Activated naive CD8-positive, alpha-beta T cell treated with anti-CD3 and anti-CD28 coated beads for 36 hours (primary cell): ENCODE data around the gene ARHGAP28. TPM values are rescaled to one million over a fixed set of nuclear protein-coding genes. Genes with fewer than 3 reads are reported as not detected.
"Not testable (repeated sequence)": the region's sequence is repeated elsewhere in the genome, so short reads cannot be mapped to it uniquely, and the experiment has no call there.

Experiments
- DNase-seq: peaks from one replicate; pipeline ENCODE4 v3.0.0; 2021
- H3K27ac Mint-ChIP-seq: one replicate; pipeline ENCODE4 v1.8.0; 2022; ENCODE audit warnings: mild to moderate bottlenecking, moderate library complexity, mixed read lengths
- H3K27me3 Mint-ChIP-seq: one replicate; pipeline ENCODE4 v1.8.0; 2022; ENCODE audit warnings: mild to moderate bottlenecking, mixed read lengths
- H3K36me3 Mint-ChIP-seq: one replicate; pipeline ENCODE4 v1.8.0; 2021; ENCODE audit warnings: mild to moderate bottlenecking, mixed read lengths
- H3K4me1 Mint-ChIP-seq: one replicate; pipeline ENCODE4 v1.8.0; 2021; ENCODE audit warnings: mixed read lengths
- H3K4me3 Mint-ChIP-seq: one replicate; pipeline ENCODE4 v1.8.0; 2022; ENCODE audit warnings: mild to moderate bottlenecking, moderate library complexity, mixed read lengths
- H3K9me3 Mint-ChIP-seq: one replicate; pipeline ENCODE4 v1.8.0; 2022; ENCODE audit warnings: mixed read lengths
- total RNA-seq, 2 experiments: library from RNA; stranded (reverse); gene quantifications; one replicate each; pipeline ENCODE4 v1.2.3, GENCODE V29; 2021

Gene ARHGAP28
- total RNA-seq, 2 experiments from 2014 or later = not detected

- Mint-ChIP-seq H3K36me3 (no peaks in the 10 kb centered on the region), H3K4me3 (no peak overlapping the region), H3K4me1 (no peaks in the 10 kb centered on the region), H3K27ac (no peak overlapping the region), H3K9me3 (no peaks in the 10 kb centered on the region), H3K27me3 (no peaks in the 10 kb centered on the region)
- no peak for DNase-seq
Observed at GRCh38 chr18:6777509-6777908, 48.0 kb downstream of the ARHGAP28 start.

GRCh38 chr18:6778459-6779247, 49.1 kb downstream of the ARHGAP28 start:
- no peak overlapping the region for H3K27ac Mint-ChIP-seq
- H3K9me3 Mint-ChIP-seq = no peaks in the 10 kb centered on the region

GRCh38 chr18:6781142-6781714, 51.7 kb downstream of the ARHGAP28 start:
- H3K27ac Mint-ChIP-seq = no peak overlapping the region
- H3K27me3 Mint-ChIP-seq = no peaks in the 10 kb centered on the region
- H3K4me3 Mint-ChIP-seq = no peak overlapping the region
- no peaks in the 10 kb centered on the region for H3K9me3 Mint-ChIP-seq
- no peaks in the 10 kb centered on the region for H3K4me1 Mint-ChIP-seq
- no peaks in the 10 kb centered on the region for H3K36me3 Mint-ChIP-seq
- no peak for DNase-seq

More at GRCh38 chr18:6778459-6779247, 49.1 kb downstream of the ARHGAP28 start:
- no peak for DNase-seq
- H3K4me3 Mint-ChIP-seq = no peak overlapping the region
- H3K36me3 Mint-ChIP-seq = no peaks in the 10 kb centered on the region
- no peaks in the 10 kb centered on the region for H3K4me1 Mint-ChIP-seq
- H3K27me3 Mint-ChIP-seq = no peaks in the 10 kb centered on the region

- H3K27me3 Mint-ChIP-seq = no peaks in the 10 kb centered on the region
- H3K4me1 Mint-ChIP-seq = no peaks in the 10 kb centered on the region
- no peaks in the 10 kb centered on the region for H3K36me3 Mint-ChIP-seq
- no peak for DNase-seq
- no peaks in the 10 kb centered on the region for H3K9me3 Mint-ChIP-seq
- H3K4me3 Mint-ChIP-seq = no peak overlapping the region
- H3K27ac Mint-ChIP-seq = no peak overlapping the region
Observed at GRCh38 chr18:6781796-6782195, 52.3 kb downstream of the ARHGAP28 start.

- Mint-ChIP-seq H3K27me3 (no peaks in the 10 kb centered on the region), H3K4me1 (no peaks in the 10 kb centered on the region), H3K36me3 (no peaks in the 10 kb centered on the region), H3K27ac (no peak overlapping the region), H3K9me3 (no peaks in the 10 kb centered on the region), H3K4me3 (no peak overlapping the region)
- DNase-seq = no peak
Observed at GRCh38 chr18:6782861-6783260, 53.3 kb downstream of the ARHGAP28 start.

- Mint-ChIP-seq H3K27ac (no peak overlapping the region), H3K36me3 (no peaks in the 10 kb centered on the region), H3K4me3 (no peak overlapping the region), H3K4me1 (no peaks in the 10 kb centered on the region), H3K9me3 (peaks cover 2% of the 10 kb centered on the region), H3K27me3 (no peaks in the 10 kb centered on the region)
- DNase-seq = no peak
Observed at GRCh38 chr18:6784046-6784445, 54.5 kb downstream of the ARHGAP28 start.

- Mint-ChIP-seq H3K4me3 (no peak overlapping the region), H3K36me3 (no peaks in the 10 kb centered on the region), H3K4me1 (no peaks in the 10 kb centered on the region), H3K27ac (no peak overlapping the region), H3K9me3 (peaks cover 2% of the 10 kb centered on the region), H3K27me3 (no peaks in the 10 kb centered on the region)
- DNase-seq = no peak
Observed at GRCh38 chr18:6785001-6785400, 55.5 kb downstream of the ARHGAP28 start.

DNA sequence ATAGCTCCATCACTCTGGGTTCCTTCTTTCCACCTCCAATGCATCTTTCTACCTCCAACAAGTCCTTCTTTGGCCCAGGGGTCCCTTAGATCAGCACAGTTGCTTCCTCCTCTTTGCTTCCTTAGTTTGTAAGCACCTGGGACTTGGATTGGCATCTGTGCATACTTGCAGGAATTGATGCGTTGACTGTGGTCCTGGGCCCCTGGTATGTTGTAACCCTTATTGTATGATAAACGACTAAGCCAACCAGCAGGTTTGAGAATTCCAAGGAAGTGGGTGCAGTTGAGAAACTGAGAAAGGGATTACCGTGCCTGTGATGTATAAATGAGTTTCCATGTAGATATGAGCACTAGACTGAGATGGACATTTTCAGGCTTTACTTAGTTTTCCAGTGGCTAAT, 55.9 kb downstream of the ARHGAP28 start:
- no peaks in the 10 kb centered on the region for H3K36me3 Mint-ChIP-seq
- H3K4me1 Mint-ChIP-seq = no peaks in the 10 kb centered on the region
- H3K4me3 Mint-ChIP-seq = no peak overlapping the region
- no peaks in the 10 kb centered on the region for H3K27me3 Mint-ChIP-seq
- peaks cover 2% of the 10 kb centered on the region for H3K9me3 Mint-ChIP-seq
- H3K27ac Mint-ChIP-seq = no peak overlapping the region
- no peak for DNase-seq

- Mint-ChIP-seq H3K27me3 (no peaks in the 10 kb centered on the region), H3K4me3 (no peak overlapping the region), H3K27ac (no peak overlapping the region), H3K36me3 (no peaks in the 10 kb centered on the region), H3K4me1 (no peaks in the 10 kb centered on the region), H3K9me3 (peaks cover 2% of the 10 kb centered on the region)
- DNase-seq = no peak
Observed at GRCh38 chr18:6792391-6792790, 62.9 kb downstream of the ARHGAP28 start.

DNA sequence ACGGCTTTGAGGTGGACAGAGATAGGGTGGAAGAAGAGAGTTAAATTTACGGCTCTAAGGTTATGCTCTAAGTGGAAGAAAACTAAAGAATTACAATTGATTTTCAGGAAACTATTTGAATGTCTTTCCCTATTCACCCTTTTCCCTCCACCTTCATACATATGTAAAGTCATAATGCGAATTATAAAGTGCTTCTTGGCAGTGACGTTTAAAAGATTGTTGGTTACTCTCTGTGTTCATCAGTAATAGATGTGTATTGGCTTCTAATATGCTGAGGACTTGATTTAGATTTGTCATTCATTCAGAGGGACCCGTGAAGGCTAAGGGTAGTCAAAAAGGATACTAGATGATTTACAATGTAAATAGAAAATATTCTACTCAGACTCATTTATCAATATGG, 63.9 kb downstream of the ARHGAP28 start:
- DNase-seq = no peak
- Mint-ChIP-seq H3K27me3 (no peaks in the 10 kb centered on the region), H3K4me1 (no peaks in the 10 kb centered on the region), H3K4me3 (no peak overlapping the region), H3K36me3 (no peaks in the 10 kb centered on the region), H3K9me3 (peaks cover 2% of the 10 kb centered on the region), H3K27ac (no peak overlapping the region)

- Mint-ChIP-seq H3K27me3 (no peaks in the 10 kb centered on the region), H3K36me3 (no peaks in the 10 kb centered on the region), H3K27ac (no peak overlapping the region), H3K4me3 (no peak overlapping the region), H3K4me1 (no peaks in the 10 kb centered on the region), H3K9me3 (no peaks in the 10 kb centered on the region)
- DNase-seq = no peak
Observed at GRCh38 chr18:6793986-6794385, 64.5 kb downstream of the ARHGAP28 start.

DNA sequence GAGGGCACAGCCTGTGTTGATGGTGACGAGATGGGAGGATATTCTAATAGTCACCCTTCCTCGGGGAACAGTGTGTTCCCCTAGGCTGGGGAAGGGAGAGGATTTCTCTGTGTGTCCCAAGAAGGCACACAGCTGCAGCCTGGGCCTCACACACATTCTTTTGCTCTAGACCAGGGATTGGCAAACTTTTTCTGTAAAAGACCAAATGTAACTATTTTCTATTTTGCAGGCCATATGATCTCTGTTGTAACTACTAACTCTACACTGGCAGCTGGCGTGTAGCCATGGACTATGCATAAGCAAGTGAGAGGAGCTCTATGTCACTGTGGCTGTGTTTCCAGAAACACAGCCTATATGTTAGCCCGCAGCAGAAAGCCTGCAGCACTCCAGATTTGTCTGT, 65.8 kb downstream of the ARHGAP28 start:
- Mint-ChIP-seq H3K4me3 (no peak overlapping the region), H3K4me1 (no peaks in the 10 kb centered on the region), H3K27me3 (no peaks in the 10 kb centered on the region), H3K27ac (no peak overlapping the region), H3K36me3 (no peaks in the 10 kb centered on the region), H3K9me3 (no peaks in the 10 kb centered on the region)
- no peak for DNase-seq

DNA sequence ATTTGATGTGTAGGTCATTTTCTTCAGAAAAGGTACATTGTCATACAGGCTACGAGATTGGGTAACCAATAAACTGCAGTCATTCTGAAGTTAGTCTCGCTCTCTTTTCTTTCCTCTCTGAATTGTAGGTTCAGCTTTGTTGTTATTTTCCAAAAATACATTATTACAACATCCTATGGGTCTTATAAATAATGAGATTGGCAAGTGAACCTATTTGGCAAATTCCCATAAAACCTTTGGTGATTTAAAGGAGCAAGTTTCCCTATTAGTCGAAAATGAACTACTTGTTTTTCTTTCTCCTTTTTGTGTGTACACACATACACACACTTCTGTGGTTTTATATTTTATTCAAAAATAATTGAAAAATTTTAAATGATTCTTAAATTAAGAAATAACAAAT, 67.0 kb downstream of the ARHGAP28 start:
- Mint-ChIP-seq H3K27ac (no peak overlapping the region), H3K4me1 (no peaks in the 10 kb centered on the region), H3K36me3 (no peaks in the 10 kb centered on the region), H3K9me3 (peaks cover 7% of the 10 kb centered on the region), H3K4me3 (no peak overlapping the region), H3K27me3 (no peaks in the 10 kb centered on the region)
- DNase-seq = no peak

DNA sequence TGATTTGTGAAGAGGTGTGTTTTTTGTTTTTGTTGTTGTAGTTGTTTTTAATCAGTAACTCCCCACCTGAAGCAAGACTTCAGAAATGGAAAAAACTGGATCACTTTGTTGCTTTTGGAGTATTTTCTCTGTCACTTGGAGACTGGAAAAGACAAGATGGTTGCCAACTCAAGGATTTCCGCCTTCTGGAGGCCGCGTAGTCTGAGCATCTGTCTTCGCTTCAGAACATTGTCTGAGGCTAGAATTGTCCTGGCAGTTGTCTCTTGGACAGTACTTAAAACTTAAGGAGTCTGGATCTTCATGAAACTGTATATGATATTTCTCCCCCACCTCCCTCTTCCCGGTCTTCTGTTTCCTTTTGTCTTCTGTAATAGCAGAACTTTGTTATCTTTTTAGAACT, 67.7 kb downstream of the ARHGAP28 start:
- Mint-ChIP-seq H3K4me3 (no peak overlapping the region), H3K36me3 (no peaks in the 10 kb centered on the region), H3K4me1 (no peaks in the 10 kb centered on the region), H3K27me3 (no peaks in the 10 kb centered on the region), H3K9me3 (peaks cover 10% of the 10 kb centered on the region), H3K27ac (no peak overlapping the region)
- no peak for DNase-seq

DNA sequence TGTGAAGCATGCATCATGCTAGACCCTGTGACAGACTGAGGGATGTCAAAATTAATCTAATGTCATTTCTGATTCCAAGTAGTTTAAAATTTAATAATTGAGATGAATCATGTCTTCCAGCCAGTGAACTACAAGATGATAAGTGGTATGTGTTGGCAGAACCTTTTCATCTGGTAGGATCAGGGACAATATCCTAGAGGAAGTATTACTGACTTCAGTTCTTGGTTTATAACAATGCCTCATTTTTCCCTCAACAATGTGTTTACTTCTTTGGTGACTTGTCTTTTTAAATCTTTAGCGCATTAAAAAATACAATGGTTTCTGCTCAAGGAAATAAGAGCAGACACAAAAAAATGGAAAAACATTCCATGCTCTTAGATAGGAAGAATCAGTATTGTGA, 69.4 kb downstream of the ARHGAP28 start:
- H3K27ac Mint-ChIP-seq = no peak overlapping the region
- H3K36me3 Mint-ChIP-seq = no peaks in the 10 kb centered on the region

DNA sequence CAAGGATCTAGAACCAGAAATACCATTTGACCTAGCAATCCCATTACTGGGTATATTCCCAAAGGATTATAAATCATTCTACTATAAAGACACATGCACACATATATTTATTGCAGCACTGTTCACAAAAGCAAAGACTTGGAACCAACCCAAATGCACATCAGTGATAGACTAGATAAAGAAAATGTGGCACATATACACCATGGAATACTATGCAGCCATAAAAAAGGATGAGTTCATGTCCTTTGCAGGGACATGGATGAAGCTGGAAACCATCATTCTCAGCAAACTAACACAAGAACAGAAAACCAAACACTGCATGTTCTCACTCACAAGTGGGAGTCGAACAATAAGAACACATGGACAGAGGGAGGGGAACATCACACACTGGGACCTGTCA, 70.8 kb downstream of the ARHGAP28 start:
- not testable (repeated sequence) for H3K4me3 Mint-ChIP-seq, H3K27ac Mint-ChIP-seq, H3K27me3 Mint-ChIP-seq, H3K36me3 Mint-ChIP-seq, H3K4me1 Mint-ChIP-seq, DNase-seq
- H3K9me3 Mint-ChIP-seq = peaks cover 13% of the 10 kb centered on the region

More for the DNA sequence above, 69.4 kb downstream of the ARHGAP28 start:
- Mint-ChIP-seq H3K9me3 (peaks cover 13% of the 10 kb centered on the region), H3K4me3 (no peak overlapping the region), H3K4me1 (no peaks in the 10 kb centered on the region), H3K27me3 (no peaks in the 10 kb centered on the region)
- no peak for DNase-seq
